OCI-LY3 (cell line): ENCODE results near the gene SPON1.

Source experiments
- H2AFZ ChIP-seq: fragments of 200-600, 300-600 bp; shearing (Covaris generic); 2 replicates; pipeline ENCODE4 v1.6.0; 2014; ENCODE audit warnings: antibody characterized with exemption, low read depth, low read length
- H3K27ac ChIP-seq: fragments of 200-600, 300-600 bp; sonication (generic); 2 replicates; pipeline ENCODE4 v1.5.1; 2014; ENCODE audit warnings: mild to moderate bottlenecking, low read length, moderate library complexity, mixed read lengths
- H3K27me3 ChIP-seq: fragments of 200-600, 300-600 bp; sonication (generic); 2 replicates; pipeline ENCODE4 v1.6.1; 2014; ENCODE audit warnings: low read depth, low read length, mixed read lengths
- H3K36me3 ChIP-seq: fragments of 200-600, 300-600 bp; sonication (generic); replicated peaks from 2 replicates; pipeline ENCODE3; 2014; ENCODE audit warnings: low read depth, low read length, mixed read lengths
- H3K4me1 ChIP-seq: fragments of 300-600, 200-600 bp; sonication (generic); 2 replicates; pipeline ENCODE4 v1.6.1; 2014; ENCODE audit warnings: low read length, mixed read lengths
- H3K4me2 ChIP-seq: fragments of 200-600, 300-600 bp; sonication (generic); 2 replicates; pipeline ENCODE4 v1.6.1; 2014; ENCODE audit warnings: low read length, mixed read lengths
- H3K4me3 ChIP-seq: fragments of 300-600, 200-600 bp; sonication (generic); 2 replicates; pipeline ENCODE4 v1.5.1; 2014; ENCODE audit warnings: antibody characterized with exemption, mild to moderate bottlenecking, low read length, moderate library complexity
- H3K79me2 ChIP-seq: fragments of 300-600, 200-600 bp; shearing (Covaris generic); 2 replicates; pipeline ENCODE4 v1.6.1; 2014; ENCODE audit warnings: mild to moderate bottlenecking, low read length, mixed read lengths
- H3K9ac ChIP-seq: fragments of 300-600, 200-600 bp; shearing (Covaris generic); 2 replicates; pipeline ENCODE4 v1.6.0; 2014; ENCODE audit warnings: mild to moderate bottlenecking, low read length, moderate library complexity
- H3K9me3 ChIP-seq: fragments of 200-600, 300-600 bp; shearing (Covaris generic); 2 replicates; pipeline ENCODE4 v1.6.1; 2014; ENCODE audit warnings: low read length, mixed read lengths; ENCODE audit not compliant: insufficient read depth
- H4K20me1 ChIP-seq: fragments of 200-600, 300-600 bp; sonication (generic); 2 replicates; pipeline ENCODE4 v1.6.1; 2016; ENCODE audit warnings: low read length, mixed read lengths; ENCODE audit not compliant: insufficient read depth
- EZH2phosphoT487 ChIP-seq: fragments of 200-600 bp; shearing (Covaris generic); IDR thresholded peaks from 2 replicates; pipeline ENCODE4 v1.6.1; 2018; ENCODE audit warnings: antibody characterized with exemption, mixed run types, low read depth
- TF ChIP-seq, protein P1 (sequence below): fragments of 200-600, 300-600 bp; sonication (generic); IDR thresholded peaks from 2 replicates; pipeline ENCODE4 v1.5.1; 2014; ENCODE audit warnings: antibody characterized with exemption, low read length, low read depth

Gene SPON1

GRCh38 chr11:13944911-13945425 is 17.6 kb upstream of the SPON1 start:
- H4K20me1 ChIP-seq = no peaks in the 10 kb centered on the region
- no peaks in the 10 kb centered on the region for H3K4me1 ChIP-seq
- H2AFZ ChIP-seq = no peak overlapping the region
- H3K9ac ChIP-seq = no peak overlapping the region
- H3K36me3 ChIP-seq = no peaks in the 10 kb centered on the region
- no peaks in the 10 kb centered on the region for H3K9me3 ChIP-seq
- no peaks in the 10 kb centered on the region for H3K79me2 ChIP-seq
- TF ChIP-seq, protein P1, sequence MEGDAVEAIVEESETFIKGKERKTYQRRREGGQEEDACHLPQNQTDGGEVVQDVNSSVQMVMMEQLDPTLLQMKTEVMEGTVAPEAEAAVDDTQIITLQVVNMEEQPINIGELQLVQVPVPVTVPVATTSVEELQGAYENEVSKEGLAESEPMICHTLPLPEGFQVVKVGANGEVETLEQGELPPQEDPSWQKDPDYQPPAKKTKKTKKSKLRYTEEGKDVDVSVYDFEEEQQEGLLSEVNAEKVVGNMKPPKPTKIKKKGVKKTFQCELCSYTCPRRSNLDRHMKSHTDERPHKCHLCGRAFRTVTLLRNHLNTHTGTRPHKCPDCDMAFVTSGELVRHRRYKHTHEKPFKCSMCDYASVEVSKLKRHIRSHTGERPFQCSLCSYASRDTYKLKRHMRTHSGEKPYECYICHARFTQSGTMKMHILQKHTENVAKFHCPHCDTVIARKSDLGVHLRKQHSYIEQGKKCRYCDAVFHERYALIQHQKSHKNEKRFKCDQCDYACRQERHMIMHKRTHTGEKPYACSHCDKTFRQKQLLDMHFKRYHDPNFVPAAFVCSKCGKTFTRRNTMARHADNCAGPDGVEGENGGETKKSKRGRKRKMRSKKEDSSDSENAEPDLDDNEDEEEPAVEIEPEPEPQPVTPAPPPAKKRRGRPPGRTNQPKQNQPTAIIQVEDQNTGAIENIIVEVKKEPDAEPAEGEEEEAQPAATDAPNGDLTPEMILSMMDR = no peak
- TF ChIP-seq EZH2phosphoT487 = no peak
- H3K27me3 ChIP-seq = no peaks in the 10 kb centered on the region
- no peak overlapping the region for H3K4me3 ChIP-seq
- H3K27ac ChIP-seq = no peak overlapping the region
- no peak overlapping the region for H3K4me2 ChIP-seq

DNA sequence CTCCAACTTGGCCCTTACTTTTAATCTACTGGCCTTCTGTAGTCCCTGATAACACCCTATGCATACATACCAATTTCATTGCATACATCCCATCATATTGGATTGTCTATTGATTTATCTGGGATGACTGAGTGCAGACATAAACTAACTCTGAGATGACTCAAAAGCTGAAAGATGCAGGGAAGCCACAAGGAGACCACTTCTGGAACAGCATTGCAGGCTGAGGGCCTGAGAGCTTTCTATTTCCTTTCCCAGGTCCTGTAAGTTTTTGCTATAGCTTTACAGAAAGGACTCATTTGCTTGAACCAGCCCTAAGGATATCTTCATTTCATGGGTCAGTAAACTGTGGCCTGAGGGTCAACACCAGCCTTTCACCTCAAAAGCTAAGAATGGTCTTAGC is 15.1 kb upstream of the SPON1 start:
- TF ChIP-seq EZH2phosphoT487 = no peak
- TF ChIP-seq, protein P1 = no peak
- Histone ChIP-seq H3K27me3 (0 out of 2 replicates have a peak, but pooled peaks cover 10% of the 10 kb centered on the region), H2AFZ (no peak overlapping the region)

GRCh38 chr11:13949876-13950275 is 12.6 kb upstream of the SPON1 start:
- Histone ChIP-seq H3K27me3 (peaks cover 23% of the 10 kb centered on the region), H3K4me3 (no peak overlapping the region), H3K79me2 (no peaks in the 10 kb centered on the region), H3K27ac (no peak overlapping the region), H3K4me1 (no peaks in the 10 kb centered on the region), H3K4me2 (no peak overlapping the region), H2AFZ (no peak overlapping the region), H4K20me1 (no peaks in the 10 kb centered on the region), H3K9me3 (no peaks in the 10 kb centered on the region), H3K9ac (no peak overlapping the region), H3K36me3 (no peaks in the 10 kb centered on the region)
- TF ChIP-seq, protein P1 = no peak
- TF ChIP-seq EZH2phosphoT487 = no peak

More for the DNA sequence above, 15.1 kb upstream of the SPON1 start:
- H3K4me1 ChIP-seq = no peaks in the 10 kb centered on the region
- no peaks in the 10 kb centered on the region for H4K20me1 ChIP-seq
- no peaks in the 10 kb centered on the region for H3K9me3 ChIP-seq
- H3K36me3 ChIP-seq = no peaks in the 10 kb centered on the region
- H3K27ac ChIP-seq = no peak overlapping the region
- no peak overlapping the region for H3K9ac ChIP-seq
- no peak overlapping the region for H3K4me3 ChIP-seq
- no peak overlapping the region for H3K4me2 ChIP-seq
- H3K79me2 ChIP-seq = no peaks in the 10 kb centered on the region

DNA sequence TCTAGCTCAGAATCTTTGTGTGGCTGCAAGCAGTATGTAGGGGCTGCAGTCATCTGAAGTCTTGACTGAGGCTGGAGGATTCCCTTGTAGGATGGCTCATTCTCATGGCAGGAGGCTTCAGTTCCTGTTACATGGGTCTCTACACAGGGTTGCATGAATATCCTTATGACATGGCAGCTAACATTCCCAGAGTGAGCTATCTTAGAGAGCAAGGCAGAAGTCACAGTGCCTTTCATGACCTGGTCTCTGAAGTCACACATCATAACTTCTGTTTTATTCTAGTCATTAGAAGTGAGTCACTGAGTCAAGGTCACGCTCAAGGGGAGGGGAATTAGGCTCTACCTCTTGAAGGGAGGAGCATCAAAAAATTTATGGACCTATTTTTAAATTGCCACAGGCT is 10.3 kb upstream of the SPON1 start:
- H3K4me1 ChIP-seq = no peaks in the 10 kb centered on the region
- H3K27me3 ChIP-seq = peaks cover 45% of the 10 kb centered on the region
- no peak overlapping the region for H3K4me3 ChIP-seq
- no peaks in the 10 kb centered on the region for H3K79me2 ChIP-seq
- H3K27ac ChIP-seq = no peak overlapping the region
- no peak overlapping the region for H3K9ac ChIP-seq
- H3K4me2 ChIP-seq = no peak overlapping the region
- H3K36me3 ChIP-seq = no peaks in the 10 kb centered on the region
- no peak overlapping the region for H2AFZ ChIP-seq
- no peak for TF ChIP-seq EZH2phosphoT487
- TF ChIP-seq, protein P1 = no peak
- no peaks in the 10 kb centered on the region for H3K9me3 ChIP-seq
- H4K20me1 ChIP-seq = no peaks in the 10 kb centered on the region
